SK-N-SH (cell line): ENCODE measurements around the gene DOK6. TPM values are rescaled to one million over a fixed set of nuclear protein-coding genes. Genes with fewer than 3 reads are reported as not detected.

Source experiments
- CTCF ChIA-PET: fragments of 300-600, 350-600 bp; formaldehyde crosslinking; extraction: SDS; loops from one replicate; lab custom pipeline; 2021; lab: Yijun Ruan, JAX
- POLR2A ChIA-PET: fragments of 350-600 bp; sonication (Branson Sonifier 250); formaldehyde crosslinking; extraction: SDS; loops from one replicate; lab custom pipeline; 2020; ENCODE audit warnings: antibody characterized with exemption, inconsistent platforms; lab: Yijun Ruan, JAX
- DNase-seq: peaks from one replicate; pipeline ENCODE4 v3.0.0; 2012
- H2AFZ ChIP-seq: fragments of 200-600 bp; sonication (generic); 2 replicates; pipeline ENCODE4 v1.8.1; 2016; ENCODE audit warnings: antibody characterized with exemption, mild to moderate bottlenecking, low read depth
- H3F3A ChIP-seq: fragments of 200-600 bp; sonication (generic); replicated peaks from 2 replicates; pipeline ENCODE3; 2016; ENCODE audit warnings: antibody characterized with exemption, mild to moderate bottlenecking; ENCODE audit not compliant: insufficient read depth
- H3K27ac ChIP-seq, 2 experiments: fragments of 200-500 bp in 1 of 2; fragments of 200-600 bp in 1 of 2; sonication (Bioruptor generic) in 1 of 2; sonication (generic), shearing (Covaris generic) in 1 of 2; 2 replicates each; pipeline versions ENCODE4 v1.5.1 to v1.6.1; 2014 to 2016; ENCODE audit warnings: low read depth in 2 of 2, inconsistent platforms in 1 of 2, low read length in 1 of 2, mild to moderate bottlenecking in 1 of 2, mixed read lengths in 1 of 2
- H3K27me3 ChIP-seq: fragments of 200-600 bp; sonication (generic), shearing (Covaris generic); 2 replicates; pipeline ENCODE4 v1.6.1; 2016; ENCODE audit warnings: mixed run types; ENCODE audit not compliant: insufficient read depth
- H3K36me3 ChIP-seq, 2 experiments: fragments of 200-500 bp in 1 of 2; fragments of 200-600 bp in 1 of 2; sonication (Bioruptor generic) in 1 of 2; sonication (generic) in 1 of 2; replicated peaks in 1 of 2; 2 replicates each; pipeline versions ENCODE3 to v1.5.1; 2014 to 2016; ENCODE audit warnings: low read length in 1 of 2, mild to moderate bottlenecking in 1 of 2; ENCODE audit not compliant: insufficient read depth in 2 of 2, control insufficient read depth in 1 of 2
- H3K4me1 ChIP-seq, 2 experiments: fragments of 200-500 bp in 1 of 2; fragments of 200-600 bp in 1 of 2; sonication (Bioruptor generic) in 1 of 2; sonication (generic), shearing (Covaris generic) in 1 of 2; 2 replicates each; pipeline versions ENCODE4 v1.5.1 to v1.6.1; 2014 to 2016; ENCODE audit warnings: low read depth in 1 of 2, low read length in 1 of 2, mixed run types in 1 of 2; ENCODE audit not compliant: insufficient read depth in 2 of 2, control insufficient read depth in 1 of 2
- H3K4me2 ChIP-seq: fragments of 200-600 bp; sonication (generic), shearing (Covaris generic); 2 replicates; pipeline ENCODE4 v1.6.1; 2017; ENCODE audit warnings: mixed run types
- H3K4me3 ChIP-seq, 2 experiments: fragments of 200-500 bp in 1 of 2; fragments of 200-600 bp in 1 of 2; sonication (Bioruptor generic) in 1 of 2; sonication (generic), shearing (Covaris generic) in 1 of 2; 2 replicates each; pipeline versions ENCODE4 v1.5.1 to v1.8.1; 2014 to 2016; ENCODE audit warnings: low read depth in 2 of 2, inconsistent platforms in 1 of 2, low read length in 1 of 2, mild to moderate bottlenecking in 1 of 2, mixed read lengths in 1 of 2, moderate library complexity in 1 of 2
- H3K79me2 ChIP-seq: fragments of 200-600 bp; sonication (generic); 2 replicates; pipeline ENCODE4 v1.8.1; 2017; ENCODE audit warnings: mild to moderate bottlenecking; ENCODE audit not compliant: insufficient read depth
- H3K9ac ChIP-seq: fragments of 200-600 bp; sonication (generic); 2 replicates; pipeline ENCODE4 v1.6.1; 2017; ENCODE audit warnings: mixed run types
- H3K9me2 ChIP-seq: fragments of 200-600 bp; sonication (generic); 2 replicates; pipeline ENCODE4 v1.6.1; 2017; ENCODE audit warnings: mixed run types
- H3K9me3 ChIP-seq: fragments of 200-600 bp; sonication (generic); 2 replicates; pipeline ENCODE4 v1.6.1; 2017; ENCODE audit warnings: mixed run types, mild to moderate bottlenecking, moderate library complexity
- H4K20me1 ChIP-seq: fragments of 200-600 bp; sonication (generic); 2 replicates; pipeline ENCODE4 v1.6.1; 2017; ENCODE audit warnings: mild to moderate bottlenecking, mixed run types; ENCODE audit not compliant: insufficient read depth
- ELF1 ChIP-seq: IDR thresholded peaks from 2 replicates; pipeline ENCODE4 v1.4.0; 2012
- EZH2phosphoT487 ChIP-seq: fragments of 200-600 bp; sonication (generic); IDR thresholded peaks from 2 replicates; pipeline ENCODE4 v1.6.1; 2017; ENCODE audit warnings: low read depth, mixed run types, mild to moderate bottlenecking, antibody characterized with exemption, moderate library complexity, borderline replicate concordance
- FOSL2 ChIP-seq: IDR thresholded peaks from 2 replicates; pipeline ENCODE4 v1.4.0; 2012; ENCODE audit warnings: low read depth, mild to moderate bottlenecking, moderate library complexity, borderline replicate concordance
- FOXJ3 ChIP-seq: sonication (generic); formaldehyde crosslinking; IDR thresholded peaks from 2 replicates; pipeline ENCODE4 v1.5.1; 2020; ENCODE audit warnings: mild to moderate bottlenecking, missing genetic modification reagents
- FOXM1 ChIP-seq: IDR thresholded peaks from 2 replicates; pipeline ENCODE4 v1.4.0; 2012; ENCODE audit warnings: low read depth, mild to moderate bottlenecking
- GABPA ChIP-seq: IDR thresholded peaks from 2 replicates; pipeline ENCODE4 v1.4.0; 2012; ENCODE audit warnings: low read depth, mild to moderate bottlenecking
- GATA2 ChIP-seq: sonication (generic); formaldehyde crosslinking; IDR thresholded peaks from 2 replicates; pipeline ENCODE4 v1.5.0; 2020; ENCODE audit warnings: mild to moderate bottlenecking, missing genetic modification reagents
- JUND ChIP-seq: IDR thresholded peaks from 2 replicates; pipeline ENCODE4 v1.4.0; 2012
- POLR2AphosphoS5 ChIP-seq: IDR thresholded peaks from 2 replicates; pipeline ENCODE4 v1.6.1; 2012; ENCODE audit warnings: low read depth, low read length
- RAD21 ChIP-seq: IDR thresholded peaks from 2 replicates; pipeline ENCODE4 v1.6.1; 2012; ENCODE audit warnings: mild to moderate bottlenecking, low read length
- RFX5 ChIP-seq: IDR thresholded peaks from 2 replicates; pipeline ENCODE4 v1.6.1; 2012; ENCODE audit warnings: mild to moderate bottlenecking, improper control_type of control experiment, low read length
- SIN3A ChIP-seq: IDR thresholded peaks from 2 replicates; pipeline ENCODE4 v1.6.1; 2012; ENCODE audit warnings: low read depth, mild to moderate bottlenecking, low read length, moderate library complexity, borderline replicate concordance
- TAF1 ChIP-seq: IDR thresholded peaks from 2 replicates; pipeline ENCODE4 v1.6.1; 2012; ENCODE audit warnings: low read depth, mild to moderate bottlenecking, low read length, moderate library complexity, borderline replicate concordance
- TEAD4 ChIP-seq: IDR thresholded peaks from 2 replicates; pipeline ENCODE4 v1.4.0; 2012; ENCODE audit warnings: mild to moderate bottlenecking, borderline replicate concordance; ENCODE audit not compliant: insufficient read depth
- YY1 ChIP-seq: IDR thresholded peaks from 2 replicates; pipeline ENCODE4 v1.4.0; 2012; ENCODE audit warnings: low read depth, mild to moderate bottlenecking
- WGBS: methylation state at CpG from one replicate; pipeline ENCODE4 v1.1.6; 2017; ENCODE audit warnings: low lambda C conversion rate; 5-methylcytosine and 5-hydroxymethylcytosine counted together
- polyA plus RNA-seq, 3 experiments: library from polyadenylated mRNA; depleted of rRNA; stranded (reverse); fragments of >200 nt; gene quantifications; 2 replicates each; pipeline ENCODE4 v1.2.3, GENCODE V29; 2012
- TF ChIP-seq, protein P1 (sequence below): IDR thresholded peaks from 2 replicates; pipeline ENCODE4 v1.6.1; 2012; ENCODE audit warnings: mild to moderate bottlenecking, low read depth, low read length, moderate library complexity
- TF ChIP-seq, protein P2 (sequence below): IDR thresholded peaks from 2 replicates; pipeline ENCODE4 v1.4.0; 2012; ENCODE audit warnings: low read depth, borderline replicate concordance
- TF ChIP-seq, protein P3 (sequence below): IDR thresholded peaks from 2 replicates; pipeline ENCODE4 v1.4.0; 2012; ENCODE audit warnings: low read depth
- TF ChIP-seq, protein P4 (sequence below): fragments of 200-600 bp; sonication (generic); IDR thresholded peaks from 2 replicates; pipeline ENCODE4 v1.6.1; 2017; ENCODE audit warnings: antibody characterized with exemption, mild to moderate bottlenecking, moderate library complexity
- TF ChIP-seq, protein P5 (sequence below): IDR thresholded peaks from 2 replicates; pipeline ENCODE4 v1.4.0; 2012; ENCODE audit warnings: low read depth, borderline replicate concordance

DOK6 gene
- polyA plus RNA-seq, 1 of the 3 experiments (the other 2 are of a cell fraction) = 3.9 TPM

DNA sequence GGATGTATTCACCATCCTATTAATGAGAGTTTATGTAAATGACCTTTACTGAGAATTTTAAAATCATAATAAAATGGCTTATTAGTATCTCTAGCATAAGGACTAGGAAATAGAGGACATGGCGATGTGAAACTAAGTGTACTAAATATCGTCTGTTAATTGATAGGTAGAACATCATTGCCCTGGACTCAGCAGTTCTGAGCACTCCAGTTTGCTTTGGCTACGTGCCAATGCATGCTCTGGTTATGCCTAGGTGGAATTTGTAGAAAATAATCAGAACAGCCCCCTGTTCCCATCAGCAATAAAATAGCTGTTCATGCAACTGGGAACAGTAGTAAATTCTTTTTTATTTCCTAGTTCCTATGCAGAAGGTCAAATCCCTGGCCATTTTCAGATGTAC, 247.8 kb downstream of the DOK6 start:
- H3K4me2 ChIP-seq = no peak overlapping the region
- H3K4me1 ChIP-seq = peaks cover 0 to 3% of the 10 kb centered on the region in 2 experiments; a peak in 1 of 4 replicates
- H3K9me2 ChIP-seq = no peaks in the 10 kb centered on the region
- no peak overlapping the region for H3K9ac ChIP-seq
- CTCF ChIA-PET = interaction anchor here (1.0 kb wide), 1 partner anchor 22 kb away, joined by 3 read pairs; no protein-coding TSS in a partner anchor
- no peak overlapping the region for H3K4me3 ChIP-seq
- POLR2A ChIA-PET = interaction anchor here (0.6 kb wide), 1 partner anchor 38 kb away, joined by 4 read pairs; no protein-coding TSS in a partner anchor
- no peak for DNase-seq
- TF ChIP-seq, protein P1, sequence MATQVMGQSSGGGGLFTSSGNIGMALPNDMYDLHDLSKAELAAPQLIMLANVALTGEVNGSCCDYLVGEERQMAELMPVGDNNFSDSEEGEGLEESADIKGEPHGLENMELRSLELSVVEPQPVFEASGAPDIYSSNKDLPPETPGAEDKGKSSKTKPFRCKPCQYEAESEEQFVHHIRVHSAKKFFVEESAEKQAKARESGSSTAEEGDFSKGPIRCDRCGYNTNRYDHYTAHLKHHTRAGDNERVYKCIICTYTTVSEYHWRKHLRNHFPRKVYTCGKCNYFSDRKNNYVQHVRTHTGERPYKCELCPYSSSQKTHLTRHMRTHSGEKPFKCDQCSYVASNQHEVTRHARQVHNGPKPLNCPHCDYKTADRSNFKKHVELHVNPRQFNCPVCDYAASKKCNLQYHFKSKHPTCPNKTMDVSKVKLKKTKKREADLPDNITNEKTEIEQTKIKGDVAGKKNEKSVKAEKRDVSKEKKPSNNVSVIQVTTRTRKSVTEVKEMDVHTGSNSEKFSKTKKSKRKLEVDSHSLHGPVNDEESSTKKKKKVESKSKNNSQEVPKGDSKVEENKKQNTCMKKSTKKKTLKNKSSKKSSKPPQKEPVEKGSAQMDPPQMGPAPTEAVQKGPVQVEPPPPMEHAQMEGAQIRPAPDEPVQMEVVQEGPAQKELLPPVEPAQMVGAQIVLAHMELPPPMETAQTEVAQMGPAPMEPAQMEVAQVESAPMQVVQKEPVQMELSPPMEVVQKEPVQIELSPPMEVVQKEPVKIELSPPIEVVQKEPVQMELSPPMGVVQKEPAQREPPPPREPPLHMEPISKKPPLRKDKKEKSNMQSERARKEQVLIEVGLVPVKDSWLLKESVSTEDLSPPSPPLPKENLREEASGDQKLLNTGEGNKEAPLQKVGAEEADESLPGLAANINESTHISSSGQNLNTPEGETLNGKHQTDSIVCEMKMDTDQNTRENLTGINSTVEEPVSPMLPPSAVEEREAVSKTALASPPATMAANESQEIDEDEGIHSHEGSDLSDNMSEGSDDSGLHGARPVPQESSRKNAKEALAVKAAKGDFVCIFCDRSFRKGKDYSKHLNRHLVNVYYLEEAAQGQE = no peak
- no peak for TF ChIP-seq JUND
- TF ChIP-seq FOXM1 = no peak
- no peak for TF ChIP-seq RFX5
- no peak for TF ChIP-seq GATA2 (CRISPR knock-in tag)
- TF ChIP-seq YY1 = no peak
- no peak for TF ChIP-seq ELF1
- TF ChIP-seq SIN3A = no peak
- H3K27me3 ChIP-seq = no peaks in the 10 kb centered on the region
- H3F3A ChIP-seq = no peaks in the 10 kb centered on the region
- H3K79me2 ChIP-seq = no peaks in the 10 kb centered on the region
- WGBS = 79% methylated on average over 3 of the region's 3 CpGs
- H3K27ac ChIP-seq = no peak overlapping the region
- H3K36me3 ChIP-seq = no peaks in the 10 kb centered on the region
- H3K9me3 ChIP-seq = no peaks in the 10 kb centered on the region
- no peaks in the 10 kb centered on the region for H4K20me1 ChIP-seq
- no peak overlapping the region for H2AFZ ChIP-seq

DNA sequence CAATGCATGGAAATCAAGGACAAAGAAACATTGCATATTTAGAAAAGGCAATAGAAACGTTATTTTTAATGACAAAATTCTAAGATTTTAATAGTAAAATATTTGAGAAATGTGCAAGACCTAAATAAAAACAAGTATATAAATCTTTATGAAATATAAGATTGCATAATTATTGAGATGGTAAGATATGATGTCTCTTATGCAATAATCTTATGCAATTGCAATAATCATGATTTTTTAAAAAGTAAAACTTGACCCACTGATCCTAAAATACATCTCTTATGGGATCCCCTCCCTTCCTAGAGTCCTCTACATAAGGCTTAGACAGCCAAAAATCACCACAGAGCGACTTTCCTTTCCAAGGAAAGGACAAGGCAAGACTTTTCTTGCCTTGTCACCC, 249.0 kb downstream of the DOK6 start:
- Histone ChIP-seq H3K36me3 (no peaks in the 10 kb centered on the region), H3K27ac (no peak overlapping the region), H4K20me1 (no peaks in the 10 kb centered on the region), H3K9me2 (no peaks in the 10 kb centered on the region), H3K9ac (no peak overlapping the region), H3K4me1 (peaks cover 0 to 3% of the 10 kb centered on the region in 2 experiments; a peak in 1 of 4 replicates), H3K27me3 (no peaks in the 10 kb centered on the region), H3K79me2 (no peaks in the 10 kb centered on the region), H3K9me3 (no peaks in the 10 kb centered on the region), H3K4me2 (no peak overlapping the region), H3F3A (no peaks in the 10 kb centered on the region), H2AFZ (no peak overlapping the region), H3K4me3 (no peak overlapping the region)
- WGBS = 66% methylated on average over 2 of the region's 2 CpGs
- POLR2A ChIA-PET = no interaction called here
- CTCF ChIA-PET = no interaction called here
- no peak for DNase-seq
- TF ChIP-seq FOXJ3 (CRISPR knock-in tag) = no peak
- no peak for TF ChIP-seq YY1
- no peak for TF ChIP-seq JUND
- TF ChIP-seq TAF1 = no peak
- TF ChIP-seq, protein P2, sequence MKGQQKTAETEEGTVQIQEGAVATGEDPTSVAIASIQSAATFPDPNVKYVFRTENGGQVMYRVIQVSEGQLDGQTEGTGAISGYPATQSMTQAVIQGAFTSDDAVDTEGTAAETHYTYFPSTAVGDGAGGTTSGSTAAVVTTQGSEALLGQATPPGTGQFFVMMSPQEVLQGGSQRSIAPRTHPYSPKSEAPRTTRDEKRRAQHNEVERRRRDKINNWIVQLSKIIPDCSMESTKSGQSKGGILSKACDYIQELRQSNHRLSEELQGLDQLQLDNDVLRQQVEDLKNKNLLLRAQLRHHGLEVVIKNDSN = no peak
- no peak for TF ChIP-seq POLR2AphosphoS5
- TF ChIP-seq ELF1 = no peak
- TF ChIP-seq TEAD4 = no peak
- no peak for TF ChIP-seq RAD21
- TF ChIP-seq, protein P3, sequence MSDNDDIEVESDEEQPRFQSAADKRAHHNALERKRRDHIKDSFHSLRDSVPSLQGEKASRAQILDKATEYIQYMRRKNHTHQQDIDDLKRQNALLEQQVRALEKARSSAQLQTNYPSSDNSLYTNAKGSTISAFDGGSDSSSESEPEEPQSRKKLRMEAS = no peak
- TF ChIP-seq GABPA = no peak
- TF ChIP-seq, protein P4, sequence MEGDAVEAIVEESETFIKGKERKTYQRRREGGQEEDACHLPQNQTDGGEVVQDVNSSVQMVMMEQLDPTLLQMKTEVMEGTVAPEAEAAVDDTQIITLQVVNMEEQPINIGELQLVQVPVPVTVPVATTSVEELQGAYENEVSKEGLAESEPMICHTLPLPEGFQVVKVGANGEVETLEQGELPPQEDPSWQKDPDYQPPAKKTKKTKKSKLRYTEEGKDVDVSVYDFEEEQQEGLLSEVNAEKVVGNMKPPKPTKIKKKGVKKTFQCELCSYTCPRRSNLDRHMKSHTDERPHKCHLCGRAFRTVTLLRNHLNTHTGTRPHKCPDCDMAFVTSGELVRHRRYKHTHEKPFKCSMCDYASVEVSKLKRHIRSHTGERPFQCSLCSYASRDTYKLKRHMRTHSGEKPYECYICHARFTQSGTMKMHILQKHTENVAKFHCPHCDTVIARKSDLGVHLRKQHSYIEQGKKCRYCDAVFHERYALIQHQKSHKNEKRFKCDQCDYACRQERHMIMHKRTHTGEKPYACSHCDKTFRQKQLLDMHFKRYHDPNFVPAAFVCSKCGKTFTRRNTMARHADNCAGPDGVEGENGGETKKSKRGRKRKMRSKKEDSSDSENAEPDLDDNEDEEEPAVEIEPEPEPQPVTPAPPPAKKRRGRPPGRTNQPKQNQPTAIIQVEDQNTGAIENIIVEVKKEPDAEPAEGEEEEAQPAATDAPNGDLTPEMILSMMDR = no peak
- no peak for TF ChIP-seq FOSL2
- TF ChIP-seq EZH2phosphoT487 = no peak
- TF ChIP-seq SIN3A = no peak
- TF ChIP-seq, protein P5, sequence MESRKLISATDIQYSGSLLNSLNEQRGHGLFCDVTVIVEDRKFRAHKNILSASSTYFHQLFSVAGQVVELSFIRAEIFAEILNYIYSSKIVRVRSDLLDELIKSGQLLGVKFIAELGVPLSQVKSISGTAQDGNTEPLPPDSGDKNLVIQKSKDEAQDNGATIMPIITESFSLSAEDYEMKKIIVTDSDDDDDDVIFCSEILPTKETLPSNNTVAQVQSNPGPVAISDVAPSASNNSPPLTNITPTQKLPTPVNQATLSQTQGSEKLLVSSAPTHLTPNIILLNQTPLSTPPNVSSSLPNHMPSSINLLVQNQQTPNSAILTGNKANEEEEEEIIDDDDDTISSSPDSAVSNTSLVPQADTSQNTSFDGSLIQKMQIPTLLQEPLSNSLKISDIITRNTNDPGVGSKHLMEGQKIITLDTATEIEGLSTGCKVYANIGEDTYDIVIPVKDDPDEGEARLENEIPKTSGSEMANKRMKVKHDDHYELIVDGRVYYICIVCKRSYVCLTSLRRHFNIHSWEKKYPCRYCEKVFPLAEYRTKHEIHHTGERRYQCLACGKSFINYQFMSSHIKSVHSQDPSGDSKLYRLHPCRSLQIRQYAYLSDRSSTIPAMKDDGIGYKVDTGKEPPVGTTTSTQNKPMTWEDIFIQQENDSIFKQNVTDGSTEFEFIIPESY = no peak
